Activated T-helper 17 cell treated with anti-CD3 and anti-CD28 coated beads, Interleukin-2, amount 50 U/mL, for 72 hours (primary cell): ENCODE data around the gene RC3H2. TPM values are rescaled to one million over a fixed set of nuclear protein-coding genes. Genes with fewer than 3 reads are reported as not detected.
"Not testable (repeated sequence)": the region's sequence is repeated elsewhere in the genome, so short reads cannot be mapped to it uniquely, and the experiment has no call there.

Experiments
- ATAC-seq: fragments of 150-1000 bp; cut with Tn5 transposase; replicated peaks from 2 replicates; pipeline ENCODE4 v1.10.0; 2021; ENCODE audit warnings: mild to moderate bottlenecking, moderate library complexity
- H3K27ac Mint-ChIP-seq: one replicate; pipeline ENCODE4 v1.8.0; 2022; ENCODE audit warnings: mixed read lengths
- H3K27me3 Mint-ChIP-seq: one replicate; pipeline ENCODE4 v1.8.0; 2022; ENCODE audit warnings: mixed read lengths
- H3K36me3 Mint-ChIP-seq: one replicate; pipeline ENCODE4 v1.8.0; 2022; ENCODE audit warnings: low read depth, mild to moderate bottlenecking, mixed read lengths
- H3K4me1 Mint-ChIP-seq: one replicate; pipeline ENCODE4 v1.8.0; 2022; ENCODE audit warnings: mixed read lengths
- H3K4me3 Mint-ChIP-seq: one replicate; pipeline ENCODE4 v1.8.0; 2022; ENCODE audit warnings: mild to moderate bottlenecking, mixed read lengths
- H3K9me3 Mint-ChIP-seq: one replicate; pipeline ENCODE4 v1.8.0; 2022; ENCODE audit warnings: mixed read lengths
- total RNA-seq, 2 donors: library from RNA; stranded (reverse); gene quantifications; one replicate each; pipeline ENCODE4 v1.2.3, GENCODE V29; 2022

Gene RC3H2
- total RNA-seq, 2 donors from 2014 or later = 41.2 to 46.5 TPM

GRCh38 chr9:122936464-122936863 is 31.3 kb upstream of the RC3H2 start:
- Mint-ChIP-seq H3K27ac (no peak overlapping the region), H3K27me3 (no peaks in the 10 kb centered on the region), H3K4me1 (peaks cover 14% of the 10 kb centered on the region), H3K9me3 (no peaks in the 10 kb centered on the region), H3K36me3 (peaks cover 50% of the 10 kb centered on the region), H3K4me3 (no peak overlapping the region)
- no peak for ATAC-seq

- peak within 1 kb of the TSS; percentile 94 for H3K27ac Mint-ChIP-seq
- peaks cover 21% of the 10 kb centered on the region for H3K36me3 Mint-ChIP-seq
- H3K4me1 Mint-ChIP-seq = peaks cover 13% of the 10 kb centered on the region
- H3K9me3 Mint-ChIP-seq = no peaks in the 10 kb centered on the region
- ATAC-seq = peak; percentile 100
- H3K4me3 Mint-ChIP-seq = no peak within 1 kb of the TSS
- H3K27me3 Mint-ChIP-seq = no peaks in the 10 kb centered on the region
Measured at GRCh38 chr9:122931226-122932121, 26.3 kb upstream of the RC3H2 start, which contains the start of gene ZBTB26. Gene ZBTB26, minus strand, starts transcription at chr9:122931512. Its CDS starts 11,578 bp downstream, at chr9:122919934.

GRCh38 chr9:122930541-122931225 is 25.5 kb upstream of the RC3H2 start:
- Mint-ChIP-seq H3K36me3 (peaks cover 14% of the 10 kb centered on the region), H3K27ac (no peak overlapping the region), H3K9me3 (no peaks in the 10 kb centered on the region), H3K27me3 (no peaks in the 10 kb centered on the region), H3K4me3 (no peak overlapping the region), H3K4me1 (peaks cover 13% of the 10 kb centered on the region)
- ATAC-seq = no peak

- Mint-ChIP-seq H3K27ac (no peak overlapping the region), H3K4me3 (no peak overlapping the region), H3K9me3 (no peaks in the 10 kb centered on the region), H3K4me1 (peaks cover 10% of the 10 kb centered on the region), H3K27me3 (no peaks in the 10 kb centered on the region), H3K36me3 (peaks cover 10% of the 10 kb centered on the region)
- ATAC-seq = no peak
Measured at GRCh38 chr9:122929796-122930354, 24.7 kb upstream of the RC3H2 start.

- no peak for ATAC-seq
- H3K9me3 Mint-ChIP-seq = no peaks in the 10 kb centered on the region
- no peaks in the 10 kb centered on the region for H3K27me3 Mint-ChIP-seq
- peaks cover 39% of the 10 kb centered on the region for H3K36me3 Mint-ChIP-seq
- no peak overlapping the region for H3K4me3 Mint-ChIP-seq
- H3K4me1 Mint-ChIP-seq = no peaks in the 10 kb centered on the region
- no peak overlapping the region for H3K27ac Mint-ChIP-seq
Measured at GRCh38 chr9:122923947-122924346, 18.8 kb upstream of the RC3H2 start.

- H3K9me3 Mint-ChIP-seq = no peaks in the 10 kb centered on the region
Measured at GRCh38 chr9:122922713-122923112, 17.6 kb upstream of the RC3H2 start.

GRCh38 chr9:122918310-122918709 is 13.2 kb upstream of the RC3H2 start:
- H3K27me3 Mint-ChIP-seq = no peaks in the 10 kb centered on the region
- no peaks in the 10 kb centered on the region for H3K4me1 Mint-ChIP-seq
- H3K9me3 Mint-ChIP-seq = no peaks in the 10 kb centered on the region
- no peak for ATAC-seq
- H3K27ac Mint-ChIP-seq = no peak overlapping the region
- H3K4me3 Mint-ChIP-seq = no peak overlapping the region
- peaks cover 42% of the 10 kb centered on the region for H3K36me3 Mint-ChIP-seq

More at GRCh38 chr9:122922713-122923112, 17.6 kb upstream of the RC3H2 start:
- H3K4me1 Mint-ChIP-seq = no peaks in the 10 kb centered on the region
- H3K27me3 Mint-ChIP-seq = no peaks in the 10 kb centered on the region
- H3K27ac Mint-ChIP-seq = no peak overlapping the region
- peaks cover 43% of the 10 kb centered on the region for H3K36me3 Mint-ChIP-seq
- no peak for ATAC-seq
- H3K4me3 Mint-ChIP-seq = no peak overlapping the region

- peaks cover 20% of the 10 kb centered on the region for H3K4me1 Mint-ChIP-seq
- peak within 1 kb of the TSS; percentile 100 for H3K27ac Mint-ChIP-seq
- ATAC-seq = peak; percentile 96
- H3K36me3 Mint-ChIP-seq = peaks cover 49% of the 10 kb centered on the region
- H3K9me3 Mint-ChIP-seq = no peaks in the 10 kb centered on the region
- H3K4me3 Mint-ChIP-seq = peak within 1 kb of the TSS; percentile 100
- no peaks in the 10 kb centered on the region for H3K27me3 Mint-ChIP-seq
Measured at GRCh38 chr9:122912964-122913673, 8.0 kb upstream of the RC3H2 start, which contains the start of gene ZBTB6. Gene ZBTB6, minus strand, starts transcription at chr9:122913323. Its CDS starts 1,251 bp downstream, at chr9:122912072.

GRCh38 chr9:122912671-122912963 is 7.5 kb upstream of the RC3H2 start:
- ATAC-seq = no peak
- peak overlapping the region; percentile 100 for H3K27ac Mint-ChIP-seq
- peak overlapping the region; percentile 100 for H3K4me3 Mint-ChIP-seq
- peaks cover 54% of the 10 kb centered on the region for H3K36me3 Mint-ChIP-seq
- no peaks in the 10 kb centered on the region for H3K27me3 Mint-ChIP-seq
- peaks cover 20% of the 10 kb centered on the region for H3K4me1 Mint-ChIP-seq
- no peaks in the 10 kb centered on the region for H3K9me3 Mint-ChIP-seq

GRCh38 chr9:122906122-122906521 is 963 bp upstream of the RC3H2 start:
- not testable (repeated sequence) for H3K4me1 Mint-ChIP-seq, H3K27me3 Mint-ChIP-seq, ATAC-seq, H3K4me3 Mint-ChIP-seq, H3K27ac Mint-ChIP-seq, H3K9me3 Mint-ChIP-seq
- peaks cover 55% of the 10 kb centered on the region for H3K36me3 Mint-ChIP-seq

- peaks cover 43% of the 10 kb centered on the region for H3K36me3 Mint-ChIP-seq
- H3K27ac Mint-ChIP-seq = peak overlapping the region; percentile 89
- H3K9me3 Mint-ChIP-seq = no peaks in the 10 kb centered on the region
- no peaks in the 10 kb centered on the region for H3K27me3 Mint-ChIP-seq
- peak; percentile 28 for ATAC-seq
- H3K4me3 Mint-ChIP-seq = peak overlapping the region; percentile 84
- peaks cover 2% of the 10 kb centered on the region for H3K4me1 Mint-ChIP-seq
Measured at GRCh38 chr9:122904466-122904822, 715 bp downstream of the RC3H2 start.

GRCh38 chr9:122900791-122901190 is 4.4 kb downstream of the RC3H2 start:
- no peaks in the 10 kb centered on the region for H3K27me3 Mint-ChIP-seq
- H3K4me1 Mint-ChIP-seq = peaks cover 11% of the 10 kb centered on the region
- H3K4me3 Mint-ChIP-seq = peak overlapping the region; percentile 64
- no peaks in the 10 kb centered on the region for H3K9me3 Mint-ChIP-seq
- peaks cover 59% of the 10 kb centered on the region for H3K36me3 Mint-ChIP-seq
- H3K27ac Mint-ChIP-seq = peak overlapping the region; percentile 69
- ATAC-seq = no peak

- H3K36me3 Mint-ChIP-seq = peaks cover 66% of the 10 kb centered on the region
- no peaks in the 10 kb centered on the region for H3K9me3 Mint-ChIP-seq
- H3K4me3 Mint-ChIP-seq = peak overlapping the region; percentile 51
- H3K27me3 Mint-ChIP-seq = no peaks in the 10 kb centered on the region
- peaks cover 11% of the 10 kb centered on the region for H3K4me1 Mint-ChIP-seq
- ATAC-seq = peak; percentile 73
- H3K27ac Mint-ChIP-seq = peak overlapping the region; percentile 74
Measured at GRCh38 chr9:122897969-122898368, 7.2 kb downstream of the RC3H2 start.

- no peak overlapping the region for H3K4me3 Mint-ChIP-seq
- peaks cover 85% of the 10 kb centered on the region for H3K36me3 Mint-ChIP-seq
- H3K4me1 Mint-ChIP-seq = no peaks in the 10 kb centered on the region
- H3K27ac Mint-ChIP-seq = no peak overlapping the region
- H3K9me3 Mint-ChIP-seq = no peaks in the 10 kb centered on the region
- H3K27me3 Mint-ChIP-seq = no peaks in the 10 kb centered on the region
- no peak for ATAC-seq
Measured at GRCh38 chr9:122888480-122888879, 16.7 kb downstream of the RC3H2 start.
